GM20000 (cell line): Measurements from ENCODE around the gene RBPJL.

ENCODE experiments used
- DNase-seq: peaks from one replicate; pipeline ENCODE4 v3.0.0; 2012; ENCODE audit warnings: low spot score
- TF ChIP-seq, protein P1 (sequence below): IDR thresholded peaks from 2 replicates; pipeline ENCODE4 v1.5.1; 2012; ENCODE audit warnings: mild to moderate bottlenecking, control low read depth; ENCODE audit errors: extremely low read depth, missing control alignments

The RBPJL gene

DNA sequence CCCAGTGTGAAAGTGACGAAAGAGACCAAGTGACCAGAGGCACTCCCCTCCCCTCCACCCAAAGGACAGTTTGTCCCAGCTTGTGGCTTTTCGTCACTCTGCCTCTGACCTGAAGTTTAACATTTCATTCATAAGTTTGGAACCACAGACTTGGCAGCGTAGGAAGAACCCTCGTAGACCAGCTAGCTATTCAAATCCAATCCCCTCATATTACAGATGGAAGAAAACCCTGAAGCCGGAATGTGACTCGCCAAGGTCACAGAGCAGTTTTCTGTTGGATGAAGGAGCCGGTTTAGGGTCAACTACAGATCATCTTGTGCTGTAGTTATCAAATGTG lies 52.4 kb downstream of the RBPJL start:
- DNase-seq, result no peak
- TF ChIP-seq, protein P1, sequence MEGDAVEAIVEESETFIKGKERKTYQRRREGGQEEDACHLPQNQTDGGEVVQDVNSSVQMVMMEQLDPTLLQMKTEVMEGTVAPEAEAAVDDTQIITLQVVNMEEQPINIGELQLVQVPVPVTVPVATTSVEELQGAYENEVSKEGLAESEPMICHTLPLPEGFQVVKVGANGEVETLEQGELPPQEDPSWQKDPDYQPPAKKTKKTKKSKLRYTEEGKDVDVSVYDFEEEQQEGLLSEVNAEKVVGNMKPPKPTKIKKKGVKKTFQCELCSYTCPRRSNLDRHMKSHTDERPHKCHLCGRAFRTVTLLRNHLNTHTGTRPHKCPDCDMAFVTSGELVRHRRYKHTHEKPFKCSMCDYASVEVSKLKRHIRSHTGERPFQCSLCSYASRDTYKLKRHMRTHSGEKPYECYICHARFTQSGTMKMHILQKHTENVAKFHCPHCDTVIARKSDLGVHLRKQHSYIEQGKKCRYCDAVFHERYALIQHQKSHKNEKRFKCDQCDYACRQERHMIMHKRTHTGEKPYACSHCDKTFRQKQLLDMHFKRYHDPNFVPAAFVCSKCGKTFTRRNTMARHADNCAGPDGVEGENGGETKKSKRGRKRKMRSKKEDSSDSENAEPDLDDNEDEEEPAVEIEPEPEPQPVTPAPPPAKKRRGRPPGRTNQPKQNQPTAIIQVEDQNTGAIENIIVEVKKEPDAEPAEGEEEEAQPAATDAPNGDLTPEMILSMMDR, result no peak

DNA sequence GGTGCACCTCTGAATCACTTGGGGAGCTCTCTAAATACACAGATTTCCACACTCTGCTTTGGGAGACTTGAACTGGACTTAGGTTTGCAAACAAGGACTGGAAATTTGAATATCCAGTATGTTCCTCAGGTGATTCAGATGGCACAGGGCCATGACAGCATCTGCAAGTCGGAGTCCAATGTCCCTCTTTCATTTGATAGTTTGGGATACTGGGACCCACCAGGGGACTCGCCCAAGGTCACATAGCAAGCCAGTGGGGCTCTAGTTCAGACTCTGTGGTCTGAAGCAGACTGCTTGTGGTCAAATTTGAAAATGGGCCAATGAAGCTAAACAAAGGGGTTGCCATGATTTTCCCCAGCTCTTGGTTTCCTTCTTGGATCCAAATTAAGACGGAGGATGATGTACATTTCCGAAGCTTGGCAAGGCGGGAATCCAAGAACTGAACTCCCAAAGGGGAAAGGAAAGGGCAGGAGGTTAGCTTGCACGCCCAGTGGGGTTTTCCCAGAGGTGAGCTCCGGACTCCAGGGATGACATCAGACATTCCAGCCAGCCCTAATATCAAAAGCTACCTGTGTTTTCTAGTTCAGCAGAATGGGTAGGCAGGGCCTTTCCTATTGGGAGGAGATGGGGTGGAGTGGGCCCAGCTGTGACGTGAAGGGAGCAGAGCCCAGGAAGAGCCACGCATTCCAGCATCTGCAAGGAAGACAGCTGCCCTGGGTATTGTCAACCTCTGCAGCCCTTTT lies 52.9 kb downstream of the RBPJL start:
- TF ChIP-seq, protein P1, result no peak
- no peak for DNase-seq

DNA sequence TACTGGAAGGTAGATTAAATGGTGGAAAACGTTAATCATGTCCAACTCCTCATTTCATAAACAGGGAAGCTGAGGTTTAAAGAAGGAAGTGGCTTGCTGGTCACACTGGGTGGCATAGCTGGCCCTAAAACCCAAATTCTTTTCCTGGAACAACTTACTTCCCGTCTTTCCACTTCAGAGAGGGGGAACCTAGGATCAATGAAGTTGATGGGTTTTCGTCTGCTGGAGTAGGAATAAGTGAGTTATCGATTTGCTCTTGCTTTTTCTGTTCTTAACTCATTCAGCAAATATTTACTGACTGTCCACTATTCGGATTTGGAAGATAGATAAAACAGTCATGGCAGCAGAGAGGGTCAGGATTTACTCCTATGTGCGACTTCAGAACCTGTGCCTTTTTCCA lies 55.2 kb downstream of the RBPJL start:
- DNase-seq, result no peak
- TF ChIP-seq, protein P1, result no peak

DNA sequence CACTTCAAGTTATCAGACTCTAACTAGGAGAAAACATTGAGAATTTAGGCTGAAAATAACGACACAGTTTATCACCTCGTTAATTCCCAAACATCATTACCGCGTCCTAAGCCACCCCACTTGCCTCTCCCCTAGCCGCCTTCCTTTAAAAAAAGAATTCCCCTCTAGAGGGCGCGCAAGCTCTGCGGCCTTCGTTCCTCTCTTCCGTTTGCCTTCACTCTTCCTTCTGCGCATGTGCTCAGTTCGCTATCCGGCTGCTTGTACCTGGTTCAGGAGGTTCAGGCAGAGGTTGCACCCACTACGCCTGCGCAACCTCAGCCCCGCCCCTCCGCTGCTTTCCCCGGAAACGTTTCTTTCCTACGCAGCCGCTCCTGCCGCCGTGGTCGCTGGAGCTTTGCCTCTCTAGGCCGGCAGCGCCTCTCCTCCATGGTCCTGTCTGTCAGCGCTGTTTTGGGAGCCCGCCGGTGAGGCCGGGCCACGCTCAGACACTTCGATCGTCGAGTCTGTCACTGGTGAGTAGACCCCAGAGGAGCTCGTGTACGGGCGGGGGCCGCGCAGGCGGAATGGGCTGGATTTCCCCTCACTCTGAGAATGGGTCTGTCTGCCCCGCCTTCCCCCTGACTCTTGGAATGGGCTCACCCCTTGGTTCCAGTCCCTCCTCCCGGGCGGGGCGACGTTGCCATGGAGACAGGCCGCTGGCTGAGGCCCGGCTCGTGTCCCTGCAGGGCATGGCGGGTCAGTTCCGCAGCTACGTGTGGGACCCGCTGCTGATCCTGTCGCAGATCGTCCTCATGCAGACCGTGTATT lies 56.4 kb downstream of the RBPJL start, which contains the start of gene SYS1:
Gene SYS1 (plus strand): TSS at position 353 of the 807 bp plus-strand sequence. CDS start 376 bp downstream, at position 729.
- TF ChIP-seq, protein P1, result peak; percentile 50

DNA sequence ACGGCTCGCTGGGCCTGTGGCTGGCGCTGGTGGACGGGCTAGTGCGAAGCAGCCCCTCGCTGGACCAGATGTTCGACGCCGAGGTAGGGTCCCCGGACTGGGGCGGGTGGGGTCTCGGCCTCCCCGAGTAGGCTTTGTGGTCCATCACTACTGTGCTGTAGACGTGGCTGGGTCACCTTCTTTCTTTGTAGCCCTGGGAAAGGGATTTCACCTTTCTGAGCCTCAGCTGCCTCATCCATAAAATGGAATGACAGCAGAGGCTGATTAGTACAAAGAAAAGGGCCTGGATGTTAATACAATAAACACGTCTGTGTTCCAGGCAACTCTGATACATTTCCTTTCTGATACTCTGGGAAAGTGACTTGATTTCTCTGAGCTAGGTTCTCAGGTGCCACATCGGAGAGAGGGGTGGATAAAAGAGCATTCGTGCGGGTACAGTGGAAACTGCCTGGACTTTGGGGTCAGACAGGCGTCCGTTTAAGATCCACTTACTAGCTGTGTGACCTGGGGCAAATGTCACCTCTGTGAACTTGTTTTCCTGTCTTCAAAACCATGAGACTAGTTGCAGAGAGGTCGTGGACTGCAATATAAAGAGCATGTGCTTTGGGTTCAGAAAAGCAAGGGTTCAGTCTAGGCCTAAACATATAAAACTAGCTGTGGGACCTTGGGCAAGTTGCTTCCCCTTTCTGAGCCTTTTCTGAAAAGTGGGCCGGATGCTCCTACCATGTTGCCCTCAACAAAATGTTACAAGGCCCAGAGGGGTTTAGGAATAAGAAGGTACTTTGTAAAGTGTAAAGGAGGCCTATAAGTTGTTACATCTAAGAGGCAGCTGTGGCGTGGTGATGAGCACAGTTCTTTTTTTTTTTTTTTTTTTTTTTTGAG lies 57.2 kb downstream of the RBPJL start:
- no peak for DNase-seq
- TF ChIP-seq, protein P1, result no peak

More for the DNA sequence above, 56.4 kb downstream of the RBPJL start, which contains the start of gene SYS1:
- peak; percentile 94 for DNase-seq

DNA sequence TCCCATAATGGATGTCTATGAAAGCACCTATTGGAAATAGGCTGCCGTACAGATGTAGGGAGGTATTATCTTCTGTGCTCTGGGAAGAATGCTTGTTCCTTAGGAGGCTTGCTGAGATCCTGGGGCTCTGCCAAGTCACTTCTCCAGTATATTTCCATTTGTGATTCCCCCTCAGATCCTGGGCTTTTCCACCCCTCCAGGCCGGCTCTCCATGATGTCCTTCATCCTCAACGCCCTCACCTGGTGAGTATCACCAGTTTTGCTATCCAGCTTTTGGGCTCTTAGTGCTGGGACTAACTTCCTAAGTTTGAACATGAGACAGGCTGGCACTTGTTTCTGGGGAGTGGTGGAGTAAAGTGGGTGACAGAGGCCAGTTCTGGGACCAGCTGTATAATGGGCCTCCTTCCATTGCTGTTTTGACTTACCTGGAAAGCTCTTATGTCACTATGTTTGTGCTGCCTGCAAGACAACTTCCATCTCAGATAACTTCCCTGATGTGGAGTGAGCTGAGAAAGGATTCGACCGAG lies 58.9 kb downstream of the RBPJL start:
- DNase-seq, result no peak
- TF ChIP-seq, protein P1, result no peak
